Measurements from ENCODE around the gene LIMS3.
"Not testable (repeated sequence)": the region's sequence is repeated elsewhere in the genome, so short reads cannot be mapped to it uniquely, and the experiment has no call there.

DNA sequence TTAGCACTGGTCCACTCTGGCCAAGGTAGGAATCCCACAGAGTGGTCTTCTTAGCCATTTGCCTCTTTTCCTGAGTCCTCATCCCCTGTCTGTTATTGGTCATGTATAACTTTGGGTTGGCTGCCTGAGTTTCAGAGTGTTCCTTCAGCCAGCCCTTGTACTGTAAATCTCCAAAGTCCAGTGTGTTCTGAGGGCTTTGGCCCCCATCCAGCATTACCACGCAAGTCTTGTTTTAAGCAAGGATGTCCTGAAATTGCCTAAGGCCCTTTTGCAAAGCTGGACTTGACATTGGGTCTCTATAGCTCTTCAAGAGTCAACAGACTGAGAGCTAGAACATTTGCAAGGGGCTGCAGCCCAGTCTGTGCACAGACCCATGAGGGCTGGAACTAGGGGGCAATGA is 68.4 kb downstream of the LIMS3 start:
- not testable (repeated sequence) for TF ChIP-seq CTCF, POLR2A (IDR thresholded peaks at IDR 0.05)

Data from Peyer's patch (tissue), 4 donors.